Stimulated activated memory B cell treated with anti-CD40 and anti-IgM and Interleukin-4, amounts not matched to agents 10 μg/mL and 1 μg/mL and 100 μg/mL, for 72 hours (primary cell): Measurements from ENCODE around the gene ALDH8A1.
A peak's percentile ranks its signal among the peaks of the same experiment; 100 is the strongest.

Source experiments
- ATAC-seq: fragments of 150-1000 bp; cut with Tn5 transposase; 2 replicates; pipeline ENCODE4 v1.10.0; 2021
- H3K27ac Mint-ChIP-seq: one replicate; pipeline ENCODE4 v1.8.0; 2022; ENCODE audit warnings: mild to moderate bottlenecking, mixed read lengths
- H3K27me3 Mint-ChIP-seq: one replicate; pipeline ENCODE4 v1.8.0; 2022; ENCODE audit warnings: mixed read lengths
- H3K36me3 Mint-ChIP-seq: one replicate; pipeline ENCODE4 v1.8.0; 2022; ENCODE audit warnings: mixed read lengths
- H3K4me1 Mint-ChIP-seq: one replicate; pipeline ENCODE4 v1.8.0; 2022; ENCODE audit warnings: mixed read lengths
- H3K4me3 Mint-ChIP-seq: one replicate; pipeline ENCODE4 v1.8.0; 2022; ENCODE audit warnings: mild to moderate bottlenecking, moderate library complexity, mixed read lengths
- H3K9me3 Mint-ChIP-seq: one replicate; pipeline ENCODE4 v1.8.0; 2022; ENCODE audit warnings: mixed read lengths

ALDH8A1 gene

GRCh38 chr6:134878136-134878535 is 71.8 kb downstream of the ALDH8A1 start:
- Mint-ChIP-seq H3K27me3 (peaks cover 3% of the 10 kb centered on the region), H3K4me3 (no peak overlapping the region), H3K9me3 (peaks cover 7% of the 10 kb centered on the region), H3K36me3 (peaks cover 8% of the 10 kb centered on the region), H3K27ac (no peak overlapping the region), H3K4me1 (peaks cover 13% of the 10 kb centered on the region)
- ATAC-seq = no peak

GRCh38 chr6:134875367-134875766 is 74.5 kb downstream of the ALDH8A1 start:
- no peak for ATAC-seq
- Mint-ChIP-seq H3K9me3 (peaks cover 7% of the 10 kb centered on the region), H3K27ac (no peak overlapping the region)

GRCh38 chr6:134873500-134874388 is 76.2 kb downstream of the ALDH8A1 start:
- Mint-ChIP-seq H3K4me3 (no peak overlapping the region), H3K4me1 (peaks cover 28% of the 10 kb centered on the region), H3K9me3 (peaks cover 7% of the 10 kb centered on the region), H3K27ac (peak overlapping the region; percentile 22), H3K36me3 (peaks cover 8% of the 10 kb centered on the region), H3K27me3 (peaks cover 12% of the 10 kb centered on the region)
- peak; percentile 52 for ATAC-seq

More at GRCh38 chr6:134875367-134875766, 74.5 kb downstream of the ALDH8A1 start:
- Mint-ChIP-seq H3K4me1 (peaks cover 22% of the 10 kb centered on the region), H3K36me3 (peaks cover 8% of the 10 kb centered on the region), H3K4me3 (no peak overlapping the region), H3K27me3 (peaks cover 4% of the 10 kb centered on the region)

DNA sequence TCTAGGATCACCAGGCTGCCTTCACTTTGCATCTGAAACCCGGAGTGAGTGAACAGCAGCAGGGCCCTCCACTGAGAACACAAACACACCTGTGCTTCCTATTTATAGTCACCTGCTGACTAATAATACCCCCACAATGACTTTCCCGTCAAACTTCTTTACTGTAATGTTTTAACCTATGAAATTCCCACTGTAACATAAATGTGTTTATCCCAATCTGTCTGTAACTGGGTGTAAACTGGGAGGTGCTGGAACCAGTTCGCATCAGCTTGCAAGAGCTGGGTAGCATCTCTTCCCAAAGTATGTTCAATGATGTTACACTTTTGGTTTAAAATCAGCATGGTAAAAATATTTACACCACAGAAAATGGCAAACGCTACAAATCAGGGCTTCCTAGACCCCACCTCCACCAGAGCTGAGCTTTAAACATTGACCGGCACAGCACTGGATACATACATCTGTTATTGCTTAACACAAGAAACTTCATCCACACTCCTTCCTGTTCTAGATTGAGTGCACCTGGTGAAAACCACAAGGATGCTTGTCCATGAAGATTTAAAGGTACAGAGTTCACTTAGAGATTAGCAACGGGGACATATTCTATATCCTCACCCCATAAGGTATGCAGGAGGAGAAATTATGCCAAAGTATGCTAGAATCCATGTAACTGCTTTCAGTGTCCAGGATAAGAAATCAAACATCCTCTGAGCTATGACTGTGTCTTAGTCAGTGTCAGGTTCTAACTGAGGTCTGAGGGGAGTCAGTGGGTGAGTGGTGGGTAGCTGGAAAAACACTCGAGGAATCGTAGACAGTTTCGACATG is 79.0 kb downstream of the ALDH8A1 start:
- Mint-ChIP-seq H3K4me3 (peak overlapping the region; percentile 41), H3K9me3 (peaks cover 7% of the 10 kb centered on the region), H3K36me3 (peaks cover 8% of the 10 kb centered on the region), H3K27me3 (peaks cover 12% of the 10 kb centered on the region), H3K27ac (no peak overlapping the region), H3K4me1 (peaks cover 28% of the 10 kb centered on the region)
- no peak for ATAC-seq

DNA sequence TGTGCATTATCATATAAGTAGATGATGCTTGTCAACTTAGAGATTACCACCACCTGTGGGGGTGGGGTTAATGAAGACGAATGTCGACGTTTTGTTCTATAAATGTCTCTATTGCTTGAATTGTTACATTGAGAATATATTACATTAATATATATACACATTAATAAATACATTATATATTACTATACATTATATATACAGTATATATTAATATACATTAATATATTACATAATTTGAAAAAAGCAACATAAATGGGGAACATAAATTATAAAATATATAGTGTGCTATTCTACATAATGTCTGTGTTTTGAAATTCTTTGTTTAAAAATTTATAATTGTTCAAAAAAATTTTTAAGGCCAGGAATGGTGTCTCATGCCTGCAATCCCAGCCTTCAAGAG is 81.1 kb downstream of the ALDH8A1 start:
- no peak for ATAC-seq
- Mint-ChIP-seq H3K27ac (no peak overlapping the region), H3K27me3 (peaks cover 12% of the 10 kb centered on the region), H3K9me3 (no peaks in the 10 kb centered on the region), H3K4me1 (peaks cover 21% of the 10 kb centered on the region), H3K36me3 (no peaks in the 10 kb centered on the region), H3K4me3 (no peak overlapping the region)
